KBM-7 (cell line): ENCODE measurements around the gene RC3H2.
"Not testable (repeated sequence)": the region's sequence is repeated elsewhere in the genome, so short reads cannot be mapped to it uniquely, and the experiment has no call there.

Experiments
- DNase-seq: peaks from one replicate; pipeline ENCODE4 v3.0.0-alpha.2; 2015
- in situ Hi-C: fragments of 300-500 bp; cut with MboI; formaldehyde crosslinking; loops from 2 replicates; pipeline ENCODE4 v1.14.3; 2020; ENCODE audit warnings: low sequenced_read_pairs, low pct_unique_long_range_greater_than_20kb, mixed read lengths

The RC3H2 gene

GRCh38 chr9:122815544-122815943 is 89.6 kb downstream of the RC3H2 start:
- no peak for DNase-seq
- in situ Hi-C loops = no loop called here

- in situ Hi-C loops = no loop called here
- DNase-seq = peak; percentile 61
Observed at GRCh38 chr9:122814545-122814944, 90.6 kb downstream of the RC3H2 start.

- in situ Hi-C loops = no loop called here
- no peak for DNase-seq
Observed at GRCh38 chr9:122812736-122813135, 92.4 kb downstream of the RC3H2 start.

- peak; percentile 77 for DNase-seq
- in situ Hi-C loops = no loop called here
Observed at GRCh38 chr9:122810306-122810946, 94.7 kb downstream of the RC3H2 start.

- in situ Hi-C loops = loop anchor here (10.0 kb wide), 1 partner anchor 344 kb away; no protein-coding TSS in a partner anchor
- DNase-seq = not testable (repeated sequence)
Observed at GRCh38 chr9:122809261-122809660, 95.9 kb downstream of the RC3H2 start.

- in situ Hi-C loops = loop anchor here (10.0 kb wide), 1 partner anchor 343 kb away; no protein-coding TSS in a partner anchor
- DNase-seq = no peak
Observed at GRCh38 chr9:122808141-122808540, 97.0 kb downstream of the RC3H2 start.

GRCh38 chr9:122807271-122807900 is 97.8 kb downstream of the RC3H2 start:
- no peak for DNase-seq
- in situ Hi-C loops = loop anchor here (10.0 kb wide), 1 partner anchor 343 kb away; no protein-coding TSS in a partner anchor

GRCh38 chr9:122806661-122807060 is 98.5 kb downstream of the RC3H2 start:
- in situ Hi-C loops = loop anchor here (10.0 kb wide), 1 partner anchor 342 kb away; no protein-coding TSS in a partner anchor

GRCh38 chr9:122800066-122801060 is 104.8 kb downstream of the RC3H2 start, which contains the start of gene OR1K1:
Gene OR1K1, plus strand, starts transcription at chr9:122800123. Its CDS starts 0 bp downstream, at chr9:122800123.
- in situ Hi-C loops = loop anchor here (10.0 kb wide), 1 partner anchor 336 kb away; no protein-coding TSS in a partner anchor

More at GRCh38 chr9:122806661-122807060, 98.5 kb downstream of the RC3H2 start:
- no peak for DNase-seq

GRCh38 chr9:122797316-122798063 is 107.7 kb downstream of the RC3H2 start:
- in situ Hi-C loops = loop anchor here (25.0 kb wide), 1 partner anchor 685 kb away; no protein-coding TSS in a partner anchor

More at GRCh38 chr9:122800066-122801060, 104.8 kb downstream of the RC3H2 start, which contains the start of gene OR1K1:
- DNase-seq = no peak

More at GRCh38 chr9:122797316-122798063, 107.7 kb downstream of the RC3H2 start:
- no peak for DNase-seq
